GM12865 (cell line): ENCODE measurements around the gene RCAN2.

ENCODE experiments used
- DNase-seq: peaks from one replicate; pipeline ENCODE4 v3.0.0; 2010; ENCODE audit warnings: low read depth
- H3K4me3 ChIP-seq: 2 replicates; pipeline ENCODE4 v1.5.1; 2011; ENCODE audit warnings: mild to moderate bottlenecking, low read depth, low read length, control low read depth
- TF ChIP-seq, protein P1 (sequence below): IDR thresholded peaks from 2 replicates; pipeline ENCODE4 v1.5.1; 2011; ENCODE audit warnings: low read length, control low read depth, low read depth, inconsistent platforms; ENCODE audit not compliant: insufficient read depth; ENCODE audit errors: missing control alignments

Gene RCAN2

GRCh38 chr6:46255528-46255927 lies 235.7 kb downstream of the RCAN2 start:
- TF ChIP-seq, protein P1, sequence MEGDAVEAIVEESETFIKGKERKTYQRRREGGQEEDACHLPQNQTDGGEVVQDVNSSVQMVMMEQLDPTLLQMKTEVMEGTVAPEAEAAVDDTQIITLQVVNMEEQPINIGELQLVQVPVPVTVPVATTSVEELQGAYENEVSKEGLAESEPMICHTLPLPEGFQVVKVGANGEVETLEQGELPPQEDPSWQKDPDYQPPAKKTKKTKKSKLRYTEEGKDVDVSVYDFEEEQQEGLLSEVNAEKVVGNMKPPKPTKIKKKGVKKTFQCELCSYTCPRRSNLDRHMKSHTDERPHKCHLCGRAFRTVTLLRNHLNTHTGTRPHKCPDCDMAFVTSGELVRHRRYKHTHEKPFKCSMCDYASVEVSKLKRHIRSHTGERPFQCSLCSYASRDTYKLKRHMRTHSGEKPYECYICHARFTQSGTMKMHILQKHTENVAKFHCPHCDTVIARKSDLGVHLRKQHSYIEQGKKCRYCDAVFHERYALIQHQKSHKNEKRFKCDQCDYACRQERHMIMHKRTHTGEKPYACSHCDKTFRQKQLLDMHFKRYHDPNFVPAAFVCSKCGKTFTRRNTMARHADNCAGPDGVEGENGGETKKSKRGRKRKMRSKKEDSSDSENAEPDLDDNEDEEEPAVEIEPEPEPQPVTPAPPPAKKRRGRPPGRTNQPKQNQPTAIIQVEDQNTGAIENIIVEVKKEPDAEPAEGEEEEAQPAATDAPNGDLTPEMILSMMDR, result no peak
- no peak overlapping the region for H3K4me3 ChIP-seq
- DNase-seq, result no peak

DNA sequence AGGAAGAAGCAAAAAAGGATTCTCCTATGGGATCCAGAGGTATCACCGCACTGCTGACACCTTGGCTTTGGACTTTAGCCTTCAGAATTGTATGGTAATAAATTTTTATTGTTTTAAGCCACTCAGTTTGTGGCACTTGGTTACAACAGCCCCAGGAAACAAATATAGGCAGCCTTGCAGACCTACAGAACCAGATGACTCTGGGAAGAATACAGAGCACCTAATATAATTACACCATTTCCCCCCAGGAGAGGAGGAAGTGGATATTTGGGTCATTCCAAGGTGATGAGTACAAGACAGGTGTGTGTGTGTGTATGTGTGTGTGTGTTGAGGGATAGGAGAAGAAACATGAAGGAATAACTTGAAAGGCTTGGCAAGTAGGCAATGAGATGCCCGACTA lies 236.3 kb downstream of the RCAN2 start:
- H3K4me3 ChIP-seq, result no peak overlapping the region
- no peak for DNase-seq
- TF ChIP-seq, protein P1, result no peak

GRCh38 chr6:46254331-46254730 lies 236.9 kb downstream of the RCAN2 start:
- TF ChIP-seq, protein P1, result no peak

DNA sequence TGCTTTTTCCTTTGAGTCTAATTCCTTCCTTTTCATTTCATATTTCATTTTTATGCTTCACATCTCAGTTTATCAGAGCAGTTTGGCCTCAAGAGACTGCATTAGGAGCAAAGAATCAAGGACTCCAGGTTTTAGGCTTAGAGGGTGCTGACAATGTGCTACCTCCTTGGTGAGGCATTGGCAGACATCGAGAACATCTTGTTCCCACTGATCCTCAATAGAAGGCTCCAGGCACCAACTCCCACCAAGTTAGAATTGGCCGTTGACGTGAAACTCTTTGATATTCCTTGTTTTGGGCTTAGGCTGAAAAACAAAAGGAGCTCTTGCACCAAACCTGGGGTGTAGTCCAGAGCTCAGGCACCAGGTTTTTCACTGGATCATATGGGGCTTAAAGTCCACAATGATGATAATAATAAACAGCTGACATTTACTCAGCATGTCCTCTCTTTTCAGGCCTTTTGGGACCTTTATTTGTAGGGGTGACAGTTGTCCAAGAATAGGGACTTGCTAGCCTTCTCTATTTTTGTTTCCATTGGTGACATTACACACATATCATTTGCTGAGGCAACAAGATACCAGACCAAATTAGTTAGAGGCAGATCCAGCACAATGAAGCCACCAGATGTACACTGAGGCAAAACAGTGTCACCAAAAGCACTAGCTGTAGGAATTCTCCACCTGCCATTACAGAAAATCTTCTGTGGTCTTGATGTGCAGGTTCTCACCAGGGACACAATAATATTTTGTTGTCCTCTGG lies 239.5 kb downstream of the RCAN2 start:
- TF ChIP-seq, protein P1, result no peak
- H3K4me3 ChIP-seq, result no peak overlapping the region
- no peak for DNase-seq

More at GRCh38 chr6:46254331-46254730, 236.9 kb downstream of the RCAN2 start:
- no peak overlapping the region for H3K4me3 ChIP-seq
- DNase-seq, result no peak

DNA sequence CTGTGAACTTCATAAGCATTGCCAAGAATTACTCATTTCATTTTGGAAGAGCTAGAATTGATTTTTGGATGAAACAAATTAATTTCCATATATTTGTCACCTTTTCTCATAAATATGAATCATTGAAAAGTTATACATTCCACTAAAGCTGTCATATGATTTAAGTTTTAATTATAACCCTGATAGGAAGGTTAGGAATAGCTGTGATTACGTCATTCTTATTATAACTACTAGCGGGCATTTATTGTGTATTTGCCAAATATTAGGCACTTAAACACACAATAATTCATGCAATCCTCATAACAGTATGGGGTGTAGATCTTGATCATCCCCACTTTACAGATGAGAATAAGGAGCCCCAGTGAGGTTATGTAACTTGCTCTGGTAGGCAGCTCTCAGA lies 243.1 kb downstream of the RCAN2 start:
- no peak for DNase-seq
- no peak overlapping the region for H3K4me3 ChIP-seq
- TF ChIP-seq, protein P1, result no peak

DNA sequence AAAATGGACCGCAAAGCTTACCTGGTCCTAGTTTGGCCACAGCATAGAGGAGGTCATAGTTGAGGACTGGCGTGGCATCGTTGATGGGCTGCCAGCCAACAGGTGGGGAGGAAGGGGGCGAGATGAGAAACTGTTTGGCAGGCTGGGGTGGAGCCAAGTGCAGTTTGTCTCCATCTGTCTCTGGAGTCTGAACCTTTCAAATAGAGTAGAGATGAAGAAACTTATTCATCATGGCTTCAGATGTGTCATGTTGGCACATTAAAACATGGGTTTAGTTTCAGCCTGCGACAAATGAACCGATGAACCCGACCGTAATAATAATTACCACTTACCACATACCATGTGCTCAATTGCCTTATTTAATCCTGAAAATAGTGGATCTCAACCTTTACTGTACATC lies 244.5 kb downstream of the RCAN2 start:
- DNase-seq, result no peak
- TF ChIP-seq, protein P1, result no peak
- no peak overlapping the region for H3K4me3 ChIP-seq

DNA sequence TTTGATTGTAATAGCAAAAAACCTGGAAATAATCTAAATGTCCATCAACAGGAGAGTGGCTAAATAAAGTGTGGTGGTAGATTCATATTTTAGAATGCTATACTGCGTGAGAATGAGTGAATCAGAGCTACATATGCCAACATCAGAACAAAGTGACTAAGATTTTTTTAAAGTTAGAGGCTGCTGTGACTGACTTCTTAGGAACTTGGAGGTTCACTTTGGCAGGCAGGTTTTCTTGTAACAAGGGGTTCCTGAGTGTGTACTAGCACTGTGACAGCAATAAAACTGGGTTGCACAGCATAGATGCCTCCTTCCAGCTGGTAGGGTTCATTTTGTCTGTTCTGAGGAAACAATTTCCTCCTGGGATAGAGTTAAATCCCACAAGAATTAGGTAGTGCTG lies 245.2 kb downstream of the RCAN2 start:
- TF ChIP-seq, protein P1, result no peak
- DNase-seq, result no peak
- no peak overlapping the region for H3K4me3 ChIP-seq
